ENCODE results near the gene COL9A3.

COL9A3 gene

DNA sequence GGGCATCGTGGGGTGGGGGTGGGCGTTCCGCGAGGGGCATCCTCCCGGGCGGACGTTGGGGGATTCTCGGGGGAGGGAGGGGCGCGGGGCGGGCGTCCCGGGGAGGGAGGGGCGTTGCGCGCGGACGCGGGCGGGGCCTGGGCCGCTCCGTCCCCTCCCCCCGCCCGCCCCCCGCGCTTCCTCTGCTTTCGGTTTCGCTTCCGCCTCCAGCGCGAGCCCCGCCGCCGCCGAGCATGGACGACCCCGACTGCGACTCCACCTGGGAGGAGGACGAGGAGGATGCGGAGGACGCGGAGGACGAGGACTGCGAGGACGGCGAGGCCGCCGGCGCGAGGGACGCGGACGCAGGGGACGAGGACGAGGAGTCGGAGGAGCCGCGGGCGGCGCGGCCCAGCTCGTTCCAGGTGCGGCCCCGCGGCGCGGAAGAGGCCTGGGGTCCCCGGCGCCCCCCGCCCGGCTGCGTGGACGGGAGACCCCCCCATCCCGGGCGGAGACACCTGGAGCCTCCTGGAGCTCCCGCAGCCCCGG is 12.2 kb upstream of the COL9A3 start, which contains the start of gene OGFR:
OGFR (plus strand) TSS at position 209 of the 528 bp plus-strand sequence; CDS start at position 234, 25 bp downstream.
- H4K20me1 ChIP-seq (ENCODE audit: insufficient read depth, low read length, poor library complexity, severe bottlenecking) = peaks cover 40% of the 10 kb centered on the region
- H3K4me3 ChIP-seq (ENCODE audit: low read length, poor library complexity, severe bottlenecking) = peak within 1 kb of the TSS; percentile 82
- no peak for TF ChIP-seq EZH2phosphoT487 (IDR thresholded peaks at IDR 0.05; ENCODE audit: borderline replicate concordance)
- TF ChIP-seq, protein P1, sequence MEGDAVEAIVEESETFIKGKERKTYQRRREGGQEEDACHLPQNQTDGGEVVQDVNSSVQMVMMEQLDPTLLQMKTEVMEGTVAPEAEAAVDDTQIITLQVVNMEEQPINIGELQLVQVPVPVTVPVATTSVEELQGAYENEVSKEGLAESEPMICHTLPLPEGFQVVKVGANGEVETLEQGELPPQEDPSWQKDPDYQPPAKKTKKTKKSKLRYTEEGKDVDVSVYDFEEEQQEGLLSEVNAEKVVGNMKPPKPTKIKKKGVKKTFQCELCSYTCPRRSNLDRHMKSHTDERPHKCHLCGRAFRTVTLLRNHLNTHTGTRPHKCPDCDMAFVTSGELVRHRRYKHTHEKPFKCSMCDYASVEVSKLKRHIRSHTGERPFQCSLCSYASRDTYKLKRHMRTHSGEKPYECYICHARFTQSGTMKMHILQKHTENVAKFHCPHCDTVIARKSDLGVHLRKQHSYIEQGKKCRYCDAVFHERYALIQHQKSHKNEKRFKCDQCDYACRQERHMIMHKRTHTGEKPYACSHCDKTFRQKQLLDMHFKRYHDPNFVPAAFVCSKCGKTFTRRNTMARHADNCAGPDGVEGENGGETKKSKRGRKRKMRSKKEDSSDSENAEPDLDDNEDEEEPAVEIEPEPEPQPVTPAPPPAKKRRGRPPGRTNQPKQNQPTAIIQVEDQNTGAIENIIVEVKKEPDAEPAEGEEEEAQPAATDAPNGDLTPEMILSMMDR (conservative IDR thresholded peaks at IDR 0.05; ENCODE audit: low read length) = no peak
- H3K9me2 ChIP-seq (replicated peaks; ENCODE audit: low read depth, low read length) = no peaks in the 10 kb centered on the region
- peaks cover 19% of the 10 kb centered on the region; the same call in 1 of the 2 replicates for H3K36me3 ChIP-seq (ENCODE audit: insufficient read depth, low read length)
- peaks cover 6% of the 10 kb centered on the region; the same call in 1 of the 2 replicates for H3F3A ChIP-seq (ENCODE audit: low read depth)
- H2AFZ ChIP-seq (ENCODE audit: low read length) = peak within 1 kb of the TSS; percentile 98
- peak within 1 kb of the TSS; percentile 100 for H3K4me2 ChIP-seq (ENCODE audit: low read depth, low read length, poor library complexity, severe bottlenecking)
- H3K4me1 ChIP-seq (ENCODE audit: insufficient read depth, low read length, poor library complexity, severe bottlenecking) = peaks cover 32% of the 10 kb centered on the region
- no peaks in the 10 kb centered on the region for H3K9me3 ChIP-seq (ENCODE audit: insufficient read depth, low read depth, low read length)
- H3K79me2 ChIP-seq (ENCODE audit: insufficient read depth, low read length) = peaks cover 43% of the 10 kb centered on the region
- peak within 1 kb of the TSS; percentile 77 for H3K9ac ChIP-seq (ENCODE audit: low read depth, low read length, poor library complexity, severe bottlenecking)
- H3K27me3 ChIP-seq (ENCODE audit: insufficient read depth, low read length, poor library complexity, severe bottlenecking) = no peaks in the 10 kb centered on the region

DNA sequence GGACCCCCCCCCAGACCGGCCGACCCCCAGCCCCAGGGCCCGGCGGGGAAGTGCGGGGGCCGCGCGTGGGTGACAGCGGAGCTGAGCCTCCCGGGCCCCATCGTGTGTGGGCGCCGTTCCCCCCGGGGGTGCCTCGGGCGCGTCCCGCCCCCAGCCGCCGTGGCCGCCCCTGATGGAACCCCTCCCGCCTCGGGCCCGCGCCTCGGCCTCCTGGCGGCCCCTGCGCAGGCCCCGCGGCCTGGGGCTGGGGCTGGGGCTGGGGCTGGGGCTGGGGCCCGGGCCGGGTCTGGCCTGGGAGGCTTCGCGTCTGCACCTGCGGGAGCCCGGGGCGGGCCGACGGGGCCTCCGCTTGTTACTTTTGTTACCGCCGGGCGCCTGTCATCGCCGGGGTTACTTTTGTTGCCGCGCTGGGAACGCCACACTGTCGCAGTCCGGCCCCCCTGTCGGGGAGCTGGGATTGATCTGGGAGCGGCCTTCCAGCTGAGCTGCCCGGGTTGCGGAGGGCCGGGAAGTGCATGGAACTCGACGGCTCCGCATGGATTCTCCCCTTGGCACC is 11.6 kb upstream of the COL9A3 start:
- H3K9me3 ChIP-seq (ENCODE audit: insufficient read depth, low read depth, low read length) = no peaks in the 10 kb centered on the region
- no peak overlapping the region for H2AFZ ChIP-seq (ENCODE audit: low read length)
- H3F3A ChIP-seq (ENCODE audit: low read depth) = peaks cover 6% of the 10 kb centered on the region; the same call in 1 of the 2 replicates
- peaks cover 40% of the 10 kb centered on the region for H4K20me1 ChIP-seq (ENCODE audit: insufficient read depth, low read length, poor library complexity, severe bottlenecking)
- TF ChIP-seq EZH2phosphoT487 (IDR thresholded peaks at IDR 0.05; ENCODE audit: borderline replicate concordance) = no peak
- TF ChIP-seq, protein P1 (conservative IDR thresholded peaks at IDR 0.05; ENCODE audit: low read length) = no peak
- H3K27me3 ChIP-seq (ENCODE audit: insufficient read depth, low read length, poor library complexity, severe bottlenecking) = no peaks in the 10 kb centered on the region
- peak overlapping the region; percentile 77 for H3K9ac ChIP-seq (ENCODE audit: low read depth, low read length, poor library complexity, severe bottlenecking)
- peak overlapping the region; percentile 82 for H3K4me3 ChIP-seq (ENCODE audit: low read length, poor library complexity, severe bottlenecking)
- H3K36me3 ChIP-seq (ENCODE audit: insufficient read depth, low read length) = peaks cover 22% of the 10 kb centered on the region; the same call in 1 of the 2 replicates
- peaks cover 32% of the 10 kb centered on the region for H3K4me1 ChIP-seq (ENCODE audit: insufficient read depth, low read length, poor library complexity, severe bottlenecking)
- H3K9me2 ChIP-seq (replicated peaks; ENCODE audit: low read depth, low read length) = no peaks in the 10 kb centered on the region
- H3K4me2 ChIP-seq (ENCODE audit: low read depth, low read length, poor library complexity, severe bottlenecking) = peak overlapping the region; percentile 91
- peaks cover 43% of the 10 kb centered on the region for H3K79me2 ChIP-seq (ENCODE audit: insufficient read depth, low read length)

DNA sequence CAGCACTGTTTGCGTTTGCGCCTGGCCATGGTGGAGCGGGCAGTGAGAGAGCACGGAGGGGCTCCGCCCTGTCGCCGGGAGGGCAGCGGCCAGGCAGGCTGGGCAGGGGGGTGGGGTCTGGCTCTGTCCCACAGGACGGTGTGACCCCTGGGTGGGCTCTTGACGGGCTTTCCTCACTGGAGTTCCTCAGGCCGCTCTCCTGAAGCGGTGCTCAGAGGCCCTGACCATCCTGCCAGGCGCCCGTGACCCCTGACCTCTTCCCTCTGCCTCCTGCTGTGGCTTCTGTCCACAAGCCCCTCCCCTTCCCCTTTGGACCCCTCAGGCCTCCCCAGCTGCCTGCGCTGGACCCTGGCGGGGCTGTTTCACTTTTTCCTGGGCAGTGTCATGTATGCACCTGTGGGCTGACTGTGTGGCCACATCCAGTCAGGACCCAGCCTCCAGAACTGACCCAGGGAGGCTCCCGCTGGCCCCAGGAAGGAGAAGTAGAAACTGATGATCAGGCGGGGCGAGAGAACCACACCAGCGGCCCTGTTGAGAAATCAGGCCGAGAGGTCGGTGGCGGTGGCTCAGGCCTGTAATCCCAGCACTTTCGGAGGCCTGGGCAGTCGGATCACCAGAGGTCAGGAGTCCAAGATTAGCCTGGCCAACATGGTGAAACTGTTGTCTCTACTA is 11.0 kb upstream of the COL9A3 start:
- Histone ChIP-seq H3K36me3 (ENCODE audit: insufficient read depth, low read length) (peaks cover 24% of the 10 kb centered on the region; the same call in 1 of the 2 replicates), H3F3A (ENCODE audit: low read depth) (peaks cover 6% of the 10 kb centered on the region; the same call in 1 of the 2 replicates), H3K27me3 (ENCODE audit: insufficient read depth, low read length, poor library complexity, severe bottlenecking) (no peaks in the 10 kb centered on the region), H3K9me3 (ENCODE audit: insufficient read depth, low read depth, low read length) (no peaks in the 10 kb centered on the region), H3K4me3 (ENCODE audit: low read length, poor library complexity, severe bottlenecking) (peak overlapping the region; percentile 82), H3K9ac (ENCODE audit: low read depth, low read length, poor library complexity, severe bottlenecking) (peak overlapping the region; percentile 77), H4K20me1 (ENCODE audit: insufficient read depth, low read length, poor library complexity, severe bottlenecking) (peaks cover 40% of the 10 kb centered on the region), H2AFZ (ENCODE audit: low read length) (no peak overlapping the region), H3K9me2 (replicated peaks; ENCODE audit: low read depth, low read length) (no peaks in the 10 kb centered on the region), H3K4me1 (ENCODE audit: insufficient read depth, low read length, poor library complexity, severe bottlenecking) (peaks cover 32% of the 10 kb centered on the region), H3K4me2 (ENCODE audit: low read depth, low read length, poor library complexity, severe bottlenecking) (peak overlapping the region; percentile 91), H3K79me2 (ENCODE audit: insufficient read depth, low read length) (peaks cover 43% of the 10 kb centered on the region)
- no peak for TF ChIP-seq EZH2phosphoT487 (IDR thresholded peaks at IDR 0.05; ENCODE audit: borderline replicate concordance)
- TF ChIP-seq, protein P1 (conservative IDR thresholded peaks at IDR 0.05; ENCODE audit: low read length) = no peak

Data from Loucy (cell line).